Activated CD4-positive, alpha-beta memory T cell treated with anti-CD3 and anti-CD28 coated beads for 36 hours (primary cell): ENCODE data around the gene CCDC12. TPM values are rescaled to one million over a fixed set of nuclear protein-coding genes. Genes with fewer than 3 reads are reported as not detected.
"Not testable (repeated sequence)": the region's sequence is repeated elsewhere in the genome, so short reads cannot be mapped to it uniquely, and the experiment has no call there.

Experiments
- CTCF ChIA-PET: fragments of 350-600 bp; sonication (Branson Sonifier 250); formaldehyde crosslinking; loops from one replicate; lab custom pipeline; 2021; ENCODE audit warnings: antibody characterized with exemption, inconsistent platforms; lab: Charles Lee
- POLR2A ChIA-PET: fragments of 350-600 bp; sonication (Branson Sonifier 250); formaldehyde crosslinking; loops from one replicate; lab custom pipeline; 2021; ENCODE audit warnings: antibody characterized with exemption; lab: Charles Lee
- DNase-seq: peaks from one replicate; pipeline ENCODE4 v3.0.0-alpha.2; 2020
- H3K27ac Mint-ChIP-seq: one replicate; pipeline ENCODE4 v1.8.0; 2021; ENCODE audit warnings: mixed read lengths
- H3K27me3 Mint-ChIP-seq: one replicate; pipeline ENCODE4 v1.8.0; 2021; ENCODE audit warnings: mixed read lengths
- H3K36me3 Mint-ChIP-seq: one replicate; pipeline ENCODE4 v1.8.0; 2021; ENCODE audit warnings: mixed read lengths
- H3K4me1 Mint-ChIP-seq: one replicate; pipeline ENCODE4 v1.8.0; 2021; ENCODE audit warnings: low read depth, mixed read lengths
- H3K4me3 Mint-ChIP-seq: one replicate; pipeline ENCODE4 v1.8.0; 2021; ENCODE audit warnings: mild to moderate bottlenecking, mixed read lengths
- H3K9me3 Mint-ChIP-seq: one replicate; pipeline ENCODE4 v1.8.0; 2021; ENCODE audit warnings: mixed read lengths
- intact Hi-C: fragments of 100-400 bp; cut with micrococcal nuclease; formaldehyde crosslinking; loops from one replicate; pipeline ENCODE4 v1.15.1; 2023
- total RNA-seq, 2 experiments: library from RNA; stranded (reverse); gene quantifications; one replicate each; pipeline ENCODE4 v1.2.3, GENCODE V29; 2021

Gene CCDC12
- total RNA-seq, 2 experiments from 2014 or later, result 44.3 to 49.9 TPM

GRCh38 chr3:46971742-46972141, 4.8 kb downstream of the CCDC12 start:
- H3K9me3 Mint-ChIP-seq, result no peaks in the 10 kb centered on the region
- H3K27me3 Mint-ChIP-seq, result no peaks in the 10 kb centered on the region
- ChIA-PET CTCF (no interaction called here), POLR2A (interaction anchor here (0.7 kb wide), 1 partner anchor 18 kb away, joined by 3 read pairs; no protein-coding TSS in a partner anchor)
- H3K4me1 Mint-ChIP-seq, result peaks cover 77% of the 10 kb centered on the region
- peak overlapping the region; percentile 12 for H3K4me3 Mint-ChIP-seq
- no peak for DNase-seq
- intact Hi-C loops, result loop anchor here (10.0 kb wide), 1 partner anchor 47 kb away; no protein-coding TSS in a partner anchor
- peaks cover 28% of the 10 kb centered on the region for H3K36me3 Mint-ChIP-seq
- peak overlapping the region; percentile 74 for H3K27ac Mint-ChIP-seq

- DNase-seq, result no peak
- Mint-ChIP-seq H3K4me1 (peaks cover 83% of the 10 kb centered on the region), H3K4me3 (no peak overlapping the region), H3K36me3 (peaks cover 24% of the 10 kb centered on the region), H3K9me3 (no peaks in the 10 kb centered on the region), H3K27ac (peak overlapping the region; percentile 74), H3K27me3 (no peaks in the 10 kb centered on the region)
- ChIA-PET POLR2A (no interaction called here), CTCF (interaction anchor here (0.9 to 2.2 kb wide), 2 partner anchors 12 to 62 kb away, joined by 3 to 5 read pairs; no protein-coding TSS in a partner anchor)
- intact Hi-C loops, result loop anchor here (10.0 kb wide), 1 partner anchor 46 kb away; no protein-coding TSS in a partner anchor
These were observed 5.4 kb downstream of the CCDC12 start for GRCh38 chr3:46971151-46971550.

GRCh38 chr3:46970391-46971091, 6.0 kb downstream of the CCDC12 start:
- Mint-ChIP-seq H3K4me1 (peaks cover 89% of the 10 kb centered on the region), H3K4me3 (no peak overlapping the region), H3K9me3 (no peaks in the 10 kb centered on the region), H3K27me3 (no peaks in the 10 kb centered on the region), H3K27ac (peak overlapping the region; percentile 23), H3K36me3 (peaks cover 21% of the 10 kb centered on the region)
- CTCF ChIA-PET, result interaction anchor here (0.7 to 2.2 kb wide), 3 partner anchors 12 to 63 kb away, joined by 3 to 5 read pairs (median 3); no protein-coding TSS in a partner anchor
- intact Hi-C loops, result loop anchor here (10.0 kb wide), 1 partner anchor 46 kb away; no protein-coding TSS in a partner anchor
- DNase-seq, result no peak
- POLR2A ChIA-PET, result interaction anchor here (1.5 kb wide), 1 partner anchor 10 kb away, joined by 3 read pairs; no protein-coding TSS in a partner anchor

GRCh38 chr3:46968783-46969428, 7.6 kb downstream of the CCDC12 start:
- ChIA-PET POLR2A (interaction anchor here (0.8 to 1.5 kb wide), 2 partner anchors 9 to 10 kb away, joined by 3 read pairs; no protein-coding TSS in a partner anchor), CTCF (interaction anchor here (0.7 to 2.2 kb wide), 2 partner anchors 10 to 103 kb away, joined by 3 to 5 read pairs; no protein-coding TSS in a partner anchor)
- H3K4me1 Mint-ChIP-seq, result peaks cover 82% of the 10 kb centered on the region
- DNase-seq, result no peak
- H3K36me3 Mint-ChIP-seq, result peaks cover 13% of the 10 kb centered on the region
- no peaks in the 10 kb centered on the region for H3K27me3 Mint-ChIP-seq
- intact Hi-C loops, result no loop called here
- H3K9me3 Mint-ChIP-seq, result no peaks in the 10 kb centered on the region
- H3K27ac Mint-ChIP-seq, result peak overlapping the region; percentile 49
- no peak overlapping the region for H3K4me3 Mint-ChIP-seq

GRCh38 chr3:46966811-46967210, 9.7 kb downstream of the CCDC12 start:
- CTCF ChIA-PET, result interaction anchor here (0.9 to 1.7 kb wide), 2 partner anchors 13 to 57 kb away, joined by 3 to 5 read pairs; partner anchors contain the start of gene NBEAL2

GRCh38 chr3:46965151-46965550, 11.4 kb downstream of the CCDC12 start:
- DNase-seq, result peak; percentile 42
- ChIA-PET CTCF (no interaction called here), POLR2A (interaction anchor here (1.1 kb wide), 1 partner anchor 15 kb away, joined by 4 read pairs; the partner anchor contains the start of gene NBEAL2)
- intact Hi-C loops, result no loop called here
- Mint-ChIP-seq H3K27ac (peak overlapping the region; percentile 26), H3K4me1 (peaks cover 80% of the 10 kb centered on the region), H3K9me3 (no peaks in the 10 kb centered on the region), H3K27me3 (no peaks in the 10 kb centered on the region), H3K4me3 (no peak overlapping the region), H3K36me3 (peaks cover 8% of the 10 kb centered on the region)

More at GRCh38 chr3:46966811-46967210, 9.7 kb downstream of the CCDC12 start:
- no peak for DNase-seq
- Mint-ChIP-seq H3K27me3 (no peaks in the 10 kb centered on the region), H3K9me3 (no peaks in the 10 kb centered on the region), H3K36me3 (peaks cover 16% of the 10 kb centered on the region), H3K4me1 (peaks cover 80% of the 10 kb centered on the region), H3K27ac (peak overlapping the region; percentile 57), H3K4me3 (no peak overlapping the region)
- intact Hi-C loops, result no loop called here
- POLR2A ChIA-PET, result interaction anchor here (0.6 to 1.0 kb wide), 2 partner anchors 14 to 270 kb away, joined by 3 read pairs; no protein-coding TSS in a partner anchor

GRCh38 chr3:46964038-46964590, 12.4 kb downstream of the CCDC12 start:
- DNase-seq, H3K4me3 Mint-ChIP-seq, CTCF ChIA-PET, H3K27ac Mint-ChIP-seq, H3K27me3 Mint-ChIP-seq, POLR2A ChIA-PET, intact Hi-C loops, H3K36me3 Mint-ChIP-seq, H3K9me3 Mint-ChIP-seq: not testable (repeated sequence)
- peaks cover 82% of the 10 kb centered on the region for H3K4me1 Mint-ChIP-seq

GRCh38 chr3:46962990-46963389, 13.6 kb downstream of the CCDC12 start:
- H3K36me3 Mint-ChIP-seq, result peaks cover 12% of the 10 kb centered on the region
- H3K4me3 Mint-ChIP-seq, result no peak overlapping the region
- POLR2A ChIA-PET, result no interaction called here
- intact Hi-C loops, result no loop called here
- H3K9me3 Mint-ChIP-seq, result no peaks in the 10 kb centered on the region
- CTCF ChIA-PET, result no interaction called here
- peak overlapping the region; percentile 3 for H3K27ac Mint-ChIP-seq
- peaks cover 83% of the 10 kb centered on the region for H3K4me1 Mint-ChIP-seq
- H3K27me3 Mint-ChIP-seq, result no peaks in the 10 kb centered on the region
- no peak for DNase-seq

- ChIA-PET POLR2A (no interaction called here), CTCF (no interaction called here)
- no peak for DNase-seq
- no peak overlapping the region for H3K27ac Mint-ChIP-seq
- no peaks in the 10 kb centered on the region for H3K27me3 Mint-ChIP-seq
- no peaks in the 10 kb centered on the region for H3K9me3 Mint-ChIP-seq
- intact Hi-C loops, result no loop called here
- peaks cover 12% of the 10 kb centered on the region for H3K36me3 Mint-ChIP-seq
- no peak overlapping the region for H3K4me3 Mint-ChIP-seq
- H3K4me1 Mint-ChIP-seq, result peaks cover 80% of the 10 kb centered on the region
These were observed 14.1 kb downstream of the CCDC12 start for GRCh38 chr3:46962427-46962826.

- intact Hi-C loops, result no loop called here
- H3K27me3 Mint-ChIP-seq, result no peaks in the 10 kb centered on the region
- DNase-seq, result no peak
- no peak overlapping the region for H3K4me3 Mint-ChIP-seq
- peak overlapping the region; percentile 92 for H3K27ac Mint-ChIP-seq
- CTCF ChIA-PET, result no interaction called here
- H3K36me3 Mint-ChIP-seq, result peaks cover 12% of the 10 kb centered on the region
- POLR2A ChIA-PET, result interaction anchor here (1.4 to 4.7 kb wide), 2 partner anchors 9 to 19 kb away, joined by 3 to 27 read pairs; partner anchors contain the start of gene NBEAL2
- no peaks in the 10 kb centered on the region for H3K9me3 Mint-ChIP-seq
- peaks cover 80% of the 10 kb centered on the region for H3K4me1 Mint-ChIP-seq
These were observed 15.7 kb downstream of the CCDC12 start for GRCh38 chr3:46960835-46961234.

GRCh38 chr3:46960081-46960701, 16.4 kb downstream of the CCDC12 start:
- ChIA-PET CTCF (interaction anchor here (0.8 to 2.3 kb wide), 3 partner anchors 10 to 48 kb away, joined by 3 to 9 read pairs (median 5); no protein-coding TSS in a partner anchor), POLR2A (interaction anchor here (1.4 to 4.7 kb wide), 3 partner anchors 9 to 20 kb away, joined by 3 to 29 read pairs (median 27); partner anchors contain the start of gene NBEAL2)
- Mint-ChIP-seq H3K9me3 (no peaks in the 10 kb centered on the region), H3K4me1 (peaks cover 80% of the 10 kb centered on the region), H3K27me3 (no peaks in the 10 kb centered on the region), H3K27ac (peak overlapping the region; percentile 92), H3K36me3 (peaks cover 12% of the 10 kb centered on the region), H3K4me3 (no peak overlapping the region)
- DNase-seq, result peak; percentile 38
- intact Hi-C loops, result no loop called here
